Activated naive CD4-positive, alpha-beta T cell treated with anti-CD3 and anti-CD28 coated beads, Interleukin-2, amount 50 U/mL, for 16 hours (primary cell): Measurements from ENCODE around the gene AP2B1.
"Not testable (repeated sequence)": the region's sequence is repeated elsewhere in the genome, so short reads cannot be mapped to it uniquely, and the experiment has no call there.

Experiments used
- DNase-seq: peaks from one replicate; pipeline ENCODE4 v3.0.0-alpha.2; 2020

Gene AP2B1

DNA sequence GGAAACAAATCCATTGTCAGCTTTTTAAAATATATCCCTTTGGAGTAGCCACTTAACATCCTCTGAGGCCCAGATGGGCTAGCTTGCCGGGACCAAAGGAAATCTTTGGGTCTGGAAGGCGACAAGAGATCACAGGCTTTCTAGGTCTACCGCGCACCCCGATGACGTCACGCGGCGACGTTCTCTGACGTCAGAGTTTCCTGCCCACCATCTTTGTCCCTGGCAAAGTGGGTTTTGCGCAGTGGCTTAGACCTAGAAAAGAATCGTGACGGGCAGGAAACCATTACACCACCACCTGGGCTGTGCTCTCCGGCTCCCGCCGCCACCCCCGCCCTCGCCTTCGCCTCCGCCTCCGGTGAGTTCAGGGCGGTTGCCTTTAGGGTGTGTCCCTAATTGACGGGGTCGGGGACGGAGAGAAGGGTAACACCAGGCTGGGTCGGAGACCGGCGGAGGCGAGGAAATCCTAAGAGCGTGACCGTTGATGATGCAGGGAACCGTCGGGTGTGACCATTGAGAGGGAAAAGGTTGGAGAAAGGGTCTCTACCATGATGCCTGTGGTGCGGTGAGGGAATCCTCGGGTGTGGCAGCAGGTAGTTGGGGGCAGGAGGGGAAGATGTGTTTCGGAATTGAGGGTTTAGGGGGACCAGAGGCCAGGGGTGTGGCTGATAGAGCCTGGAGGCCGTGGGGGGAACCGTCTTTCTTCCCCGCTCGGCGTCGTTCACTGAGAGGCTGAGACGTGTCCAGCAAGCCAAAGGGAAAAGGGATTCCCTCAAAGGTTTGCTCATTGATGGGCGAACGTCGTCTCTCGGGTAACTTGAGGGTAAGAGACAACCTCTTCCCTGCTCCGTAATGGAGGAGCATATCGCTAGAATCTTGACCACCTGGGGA, at the start of gene AP2B1:
AP2B1 (plus strand) TSS at position 249 of the 888 bp plus-strand sequence. CDS start 6,709 bp downstream, outside the sequence.
- peak; percentile 91 for DNase-seq

DNA sequence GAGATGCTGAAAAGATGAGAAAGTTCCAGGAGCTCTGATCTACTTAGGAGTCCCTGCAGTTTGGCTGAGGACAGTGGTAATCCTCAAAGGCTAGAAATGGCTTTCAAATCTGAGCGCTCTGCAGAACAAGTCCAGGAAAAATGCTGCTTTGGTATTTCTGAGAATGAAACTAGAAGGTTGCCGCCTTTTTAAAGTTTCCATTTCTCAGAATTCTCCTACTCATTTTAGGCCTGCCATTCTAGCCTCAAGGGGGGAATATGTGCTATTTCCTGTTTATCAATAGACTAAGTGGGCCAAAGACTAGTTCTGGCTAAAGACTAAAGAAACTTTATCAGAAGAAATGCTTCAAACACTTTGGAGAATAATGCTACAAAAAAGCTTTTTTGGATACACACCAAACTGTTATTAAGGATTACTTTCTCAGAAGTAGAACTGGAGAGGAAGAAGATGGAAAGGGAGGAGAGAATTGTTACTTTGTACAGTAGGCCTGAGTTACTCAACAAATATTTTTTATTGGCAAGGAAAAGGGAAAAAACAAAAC, 49.5 kb upstream of the AP2B1 start, which contains the start of gene SLFN12L:
SLFN12L (minus strand) TSS at position 78 of the 541 bp plus-strand sequence. CDS start 15,314 bp downstream, outside the sequence.
- no peak for DNase-seq

DNA sequence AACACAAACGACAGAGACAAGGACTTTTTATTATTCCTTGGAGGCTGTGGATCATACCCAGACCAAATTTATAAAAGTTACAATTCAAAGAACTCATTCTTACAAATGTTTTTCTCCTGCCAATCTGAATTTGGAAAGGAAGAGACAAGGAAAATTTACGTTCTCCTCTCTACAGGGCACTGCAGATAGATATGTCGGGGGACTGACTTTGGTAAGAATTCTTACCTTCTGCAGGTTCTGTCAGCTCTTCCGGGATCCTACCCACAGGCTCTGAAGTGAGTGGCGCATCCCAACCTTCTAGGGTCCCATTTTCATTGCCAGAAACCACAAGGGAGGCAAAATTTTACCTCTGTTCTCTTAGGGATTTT, 47.5 kb upstream of the AP2B1 start:
- DNase-seq: no peak

DNA sequence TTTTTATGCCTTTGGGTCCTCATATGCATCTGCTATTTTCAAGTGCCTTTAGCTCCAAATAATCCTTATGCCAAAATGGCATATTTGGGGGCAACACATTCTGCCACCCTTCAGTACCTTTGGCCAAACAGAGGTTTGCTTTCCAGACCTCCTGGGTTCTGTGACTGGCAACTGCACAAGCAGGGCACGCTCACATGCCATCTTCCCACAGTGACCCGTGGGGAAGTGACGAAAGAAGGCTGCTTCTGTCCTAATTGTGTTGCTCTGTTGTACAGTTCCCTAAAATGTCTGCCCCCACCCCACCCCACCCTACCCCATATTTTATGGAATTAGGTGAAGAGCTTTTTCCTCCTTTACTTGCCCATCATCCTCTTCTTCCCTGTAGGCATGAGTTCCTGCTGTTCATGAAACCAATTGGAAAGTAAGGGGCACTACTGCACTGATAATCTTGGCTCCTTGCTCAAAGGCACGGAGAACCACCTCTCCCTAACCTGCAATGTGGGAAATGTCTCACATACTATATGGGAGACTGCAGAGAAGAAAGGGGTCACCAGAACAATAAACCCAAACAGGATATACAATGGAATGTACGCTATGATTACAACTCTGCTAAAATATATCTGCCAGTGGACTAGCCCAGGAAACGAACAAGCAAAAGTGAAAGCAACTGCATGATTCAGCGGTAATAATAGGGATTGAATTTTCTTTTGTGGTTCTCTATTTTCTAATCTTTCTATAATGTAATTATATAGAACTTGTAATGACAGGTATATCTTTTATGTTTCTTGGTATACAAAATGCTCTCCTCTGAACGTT, 46.3 kb upstream of the AP2B1 start:
- no peak for DNase-seq

DNA sequence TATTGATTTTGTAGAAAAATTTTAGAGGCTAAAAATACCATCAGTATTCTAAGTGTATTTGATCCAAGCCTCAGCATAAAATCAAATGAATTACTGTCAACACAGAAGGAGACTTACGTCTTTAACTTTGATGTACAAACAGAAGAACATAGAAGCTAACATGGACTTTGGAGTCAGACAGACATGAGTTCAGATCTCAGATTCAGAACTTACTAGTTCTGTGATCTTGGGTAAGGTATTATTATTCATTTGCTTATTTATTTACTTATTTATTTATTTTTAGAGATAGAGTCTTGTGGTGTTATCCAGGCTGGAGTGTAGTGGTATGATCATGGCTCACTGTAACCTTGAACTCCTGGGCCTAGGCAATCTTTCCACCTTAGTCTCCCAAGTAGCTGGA, 45.7 kb upstream of the AP2B1 start:
- no peak for DNase-seq

DNA sequence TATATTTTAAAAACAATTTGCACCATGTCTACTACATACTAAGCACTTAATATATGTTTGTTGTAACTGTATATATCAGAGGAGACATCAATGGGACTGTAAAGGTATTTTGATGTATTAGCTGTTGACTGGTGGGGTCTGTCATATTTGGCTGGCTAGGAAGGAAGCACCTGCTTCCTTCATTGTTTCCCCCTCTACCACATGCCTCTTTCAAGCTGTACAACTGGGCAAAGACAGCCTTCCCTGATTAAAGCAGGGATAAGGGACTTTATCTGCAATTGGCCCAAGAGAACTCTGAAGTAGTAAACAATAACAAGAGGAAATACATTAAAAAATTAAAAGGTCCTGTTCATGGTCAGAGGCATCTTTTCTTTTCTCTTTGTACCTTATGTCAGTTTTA, 44.1 kb upstream of the AP2B1 start:
- no peak for DNase-seq

DNA sequence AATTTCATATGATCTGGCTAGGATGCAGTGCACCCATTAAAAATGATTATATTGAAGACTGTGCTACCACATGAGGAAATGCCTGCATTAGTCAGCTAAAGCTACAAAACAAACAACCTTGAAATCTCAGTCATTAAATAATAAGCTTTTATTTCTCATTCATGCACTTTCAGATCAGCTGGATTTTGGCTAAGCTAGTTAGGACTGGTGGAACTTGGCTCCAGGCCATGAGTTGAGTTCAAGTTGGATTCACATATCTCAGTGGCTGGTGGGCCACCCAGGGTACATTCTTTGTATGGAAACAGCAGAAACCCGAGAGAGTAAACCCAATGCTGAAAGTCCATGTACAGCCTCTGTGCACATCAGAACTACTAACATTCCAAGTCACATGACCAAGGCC, 43.3 kb upstream of the AP2B1 start:
- no peak for DNase-seq

DNA sequence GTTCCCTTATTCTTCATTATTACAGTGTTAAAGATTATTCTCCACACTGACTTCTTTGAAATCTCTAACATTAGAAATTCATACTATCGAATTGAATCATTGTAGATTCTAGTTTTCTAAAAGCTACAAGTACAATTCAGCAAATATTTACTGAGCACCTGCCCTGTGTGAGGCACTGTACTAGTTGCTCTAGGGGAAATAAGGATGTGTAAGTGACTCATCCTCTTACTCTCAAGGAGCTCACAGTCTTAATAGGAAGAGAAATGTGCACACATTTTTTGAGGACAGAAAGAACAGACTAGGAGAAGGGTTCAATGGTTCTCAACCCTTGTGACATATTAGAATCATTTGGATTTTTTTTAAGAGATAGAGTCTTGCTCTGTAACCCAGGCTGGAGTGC, 42.0 kb upstream of the AP2B1 start:
- no peak for DNase-seq

DNA sequence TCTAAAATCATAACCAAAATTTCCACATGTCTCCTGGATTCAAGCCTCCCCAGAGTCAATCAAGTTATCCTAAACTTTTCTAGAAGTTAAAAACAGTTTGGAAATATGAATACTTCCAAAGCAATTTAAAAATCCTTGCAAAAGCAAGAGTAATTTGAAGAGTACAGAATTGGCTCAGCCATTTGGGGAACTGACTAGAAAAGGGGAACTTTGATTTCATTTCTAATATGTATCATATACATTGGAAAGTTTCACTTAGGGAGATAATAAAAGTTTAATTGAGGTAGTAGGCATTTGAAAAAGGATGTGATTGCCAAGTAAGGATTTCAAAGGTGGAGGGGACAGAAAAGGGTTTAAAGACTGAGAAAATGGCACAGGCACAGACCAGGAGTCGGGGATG, 40.6 kb upstream of the AP2B1 start:
- no peak for DNase-seq

DNA sequence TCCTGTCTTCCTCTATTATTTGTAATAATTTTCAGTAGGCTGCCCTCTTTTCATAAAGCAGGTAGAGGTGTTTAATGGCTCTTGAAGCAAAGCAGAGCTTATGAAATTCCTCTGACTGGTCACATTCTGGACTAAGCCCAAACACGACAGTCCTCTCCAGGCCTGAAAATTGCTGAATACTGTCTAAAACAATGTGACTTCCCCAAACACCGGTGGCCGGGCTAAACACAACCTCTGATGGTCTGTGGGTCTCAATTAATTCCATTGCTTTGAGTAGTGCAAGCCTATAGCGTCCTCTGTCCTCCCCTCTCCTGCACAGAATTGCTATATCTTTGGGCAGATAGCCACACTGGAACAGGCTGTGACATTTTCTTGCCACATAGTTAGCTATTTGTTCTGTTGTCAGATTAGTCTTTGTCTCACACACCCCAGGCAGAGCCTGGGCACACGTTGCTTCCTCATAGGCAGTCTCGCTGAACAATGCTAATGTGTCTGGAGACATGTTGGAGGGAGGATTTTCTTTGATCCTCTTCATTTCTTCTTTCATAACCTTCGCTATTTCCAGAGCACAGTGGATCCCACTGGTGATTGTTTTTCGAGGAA, 38.8 kb upstream of the AP2B1 start:
- DNase-seq: no peak

DNA sequence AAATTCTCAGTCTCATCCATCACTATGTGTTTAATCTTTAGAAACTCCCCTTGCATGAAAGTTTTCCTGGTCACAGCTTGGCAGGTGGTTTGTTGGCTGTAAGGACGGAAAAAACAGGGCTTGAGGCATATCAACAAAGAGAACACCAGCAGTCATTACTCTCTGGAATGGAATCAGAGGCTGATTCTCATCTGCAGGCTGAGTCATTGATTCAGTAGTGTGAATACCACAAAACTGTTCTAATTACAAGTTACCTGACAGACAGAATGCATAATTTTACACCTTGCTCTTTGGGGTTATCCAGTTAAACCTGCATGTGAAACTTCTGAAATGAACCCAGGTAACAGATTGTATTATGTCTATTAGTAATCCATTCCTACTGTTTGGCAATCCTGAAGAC, 38.1 kb upstream of the AP2B1 start:
- DNase-seq: no peak

DNA sequence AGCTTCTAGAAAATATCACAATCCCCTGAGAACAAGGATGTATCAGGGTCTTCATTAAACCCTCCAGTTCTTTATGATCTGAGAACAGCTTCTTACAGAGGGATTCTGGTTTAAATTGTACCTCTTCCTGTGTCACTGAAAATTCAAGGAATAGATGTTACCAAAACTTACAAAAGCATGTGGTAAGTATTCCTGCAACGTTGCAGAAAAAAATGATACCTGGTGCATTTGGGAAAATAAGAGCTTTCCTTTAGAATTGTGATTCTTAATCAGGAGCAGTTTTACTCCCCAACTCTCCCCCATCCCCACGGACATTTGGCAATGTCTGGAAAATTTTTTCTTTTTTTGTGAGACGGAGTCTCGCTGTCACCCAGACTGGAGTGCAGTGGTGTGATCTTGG, 33.8 kb upstream of the AP2B1 start:
- DNase-seq: no peak

DNA sequence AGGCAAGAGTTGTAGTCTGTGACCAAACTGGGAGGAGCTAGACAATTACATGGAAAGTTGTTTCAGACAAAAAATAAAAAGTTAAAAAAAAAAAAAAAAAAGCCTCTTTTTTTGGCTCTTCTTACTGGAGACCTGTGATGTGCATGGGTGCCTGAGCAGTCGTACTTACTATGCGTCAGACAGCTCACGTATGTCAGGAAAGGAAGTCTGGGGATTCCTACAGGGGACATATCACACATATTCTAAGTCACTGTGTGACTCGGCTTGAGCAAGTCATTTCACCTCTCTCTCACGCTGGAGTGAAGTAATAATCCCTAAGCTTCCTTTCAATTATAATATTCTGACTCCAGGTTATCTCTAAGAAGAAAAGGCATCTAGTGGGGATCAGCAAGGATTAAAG, 32.5 kb upstream of the AP2B1 start:
- DNase-seq: no peak

DNA sequence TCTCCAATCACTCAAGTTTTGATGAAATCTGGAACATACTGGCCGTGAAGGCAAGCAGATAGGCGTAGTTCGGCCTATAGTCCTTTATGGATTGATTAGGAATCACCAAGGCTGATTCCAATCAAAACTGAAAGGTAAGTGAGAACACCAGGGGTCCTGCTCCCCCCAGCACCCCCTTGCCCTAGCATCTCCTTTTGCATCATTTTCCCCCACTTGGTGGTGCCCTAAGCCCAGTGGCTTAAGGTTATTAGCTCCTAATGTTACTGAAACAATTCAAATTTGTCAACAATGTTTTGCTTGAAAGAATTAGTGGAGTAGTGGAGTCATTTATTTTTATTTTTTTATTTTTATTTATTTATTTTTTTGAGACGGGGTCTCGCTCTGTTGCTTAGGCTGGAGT, 31.4 kb upstream of the AP2B1 start:
- no peak for DNase-seq

DNA sequence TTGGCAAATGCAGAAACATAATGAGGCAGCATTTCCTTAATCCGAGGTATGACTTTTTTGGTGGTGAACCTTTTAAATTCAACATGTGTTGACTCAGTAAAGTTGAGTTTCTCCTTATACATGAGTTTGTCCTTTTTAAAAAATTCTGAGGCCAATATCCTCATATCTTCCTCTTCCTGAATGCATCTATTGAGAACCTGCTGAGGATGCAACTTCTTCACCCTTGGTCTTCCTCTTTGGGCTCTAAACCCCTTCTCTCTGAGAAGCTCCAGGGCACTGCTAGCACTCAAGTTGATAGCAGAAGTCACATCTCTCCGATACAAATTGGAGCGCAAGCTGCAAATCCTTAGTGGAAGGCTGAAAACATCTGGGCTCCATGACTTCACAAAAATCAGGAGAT, 29.8 kb upstream of the AP2B1 start:
- DNase-seq: no peak

DNA sequence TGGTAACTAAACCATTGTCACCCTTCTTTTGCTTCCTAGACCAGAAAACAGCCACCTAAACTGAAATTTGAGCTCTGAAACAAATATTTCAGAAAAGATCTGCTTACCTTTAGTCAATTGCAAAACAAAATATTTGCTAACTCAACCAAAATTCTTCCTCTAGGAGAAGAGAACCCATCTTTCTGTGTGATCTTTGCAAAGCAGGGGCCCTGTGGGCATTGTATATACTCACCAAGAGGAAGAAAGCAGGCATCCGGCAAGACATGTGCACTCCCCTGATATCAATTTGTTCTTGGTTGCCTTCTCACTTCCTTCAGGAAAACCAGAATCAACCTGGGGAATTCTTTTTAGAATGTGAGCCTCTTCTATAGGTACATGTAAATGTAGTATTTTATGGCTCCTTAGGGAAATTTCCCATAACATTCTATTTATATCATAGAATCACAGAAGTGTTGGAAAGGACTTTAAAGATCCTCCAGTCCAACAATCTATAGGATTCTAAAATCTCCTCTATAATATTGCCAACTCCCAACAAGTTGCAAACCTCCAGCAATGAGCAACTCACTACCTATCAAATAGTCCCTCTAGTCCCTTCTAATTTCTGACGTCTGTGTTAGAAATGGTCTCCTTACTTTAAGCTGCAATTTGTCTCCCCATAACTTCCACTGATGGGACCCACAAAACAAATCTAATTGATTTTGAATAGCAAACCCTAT, 27.5 kb upstream of the AP2B1 start:
- DNase-seq: no peak

DNA sequence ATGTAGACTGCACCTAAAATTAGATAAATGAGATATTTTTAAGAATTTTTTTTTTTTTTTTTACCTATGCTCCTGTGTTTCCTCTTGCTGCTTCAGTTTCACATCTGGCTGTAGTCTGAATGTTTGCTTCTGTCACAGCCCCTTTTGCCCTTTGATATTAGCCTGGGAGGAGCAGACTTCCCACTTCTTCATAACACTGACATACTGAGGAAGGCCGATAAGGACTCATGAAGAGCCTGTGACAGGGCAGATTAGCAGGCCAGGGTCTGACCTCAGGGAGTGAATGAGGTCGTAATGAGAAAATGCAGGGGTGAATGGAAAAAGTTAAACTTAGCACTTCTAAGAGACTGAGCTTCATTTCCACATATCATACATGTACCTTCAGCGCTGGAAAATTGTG, 26.4 kb upstream of the AP2B1 start, which contains the start of gene SLFN14:
SLFN14 (minus strand) TSS at position 117 of the 400 bp plus-strand sequence. CDS start 2,757 bp downstream, outside the sequence.
- no peak for DNase-seq

DNA sequence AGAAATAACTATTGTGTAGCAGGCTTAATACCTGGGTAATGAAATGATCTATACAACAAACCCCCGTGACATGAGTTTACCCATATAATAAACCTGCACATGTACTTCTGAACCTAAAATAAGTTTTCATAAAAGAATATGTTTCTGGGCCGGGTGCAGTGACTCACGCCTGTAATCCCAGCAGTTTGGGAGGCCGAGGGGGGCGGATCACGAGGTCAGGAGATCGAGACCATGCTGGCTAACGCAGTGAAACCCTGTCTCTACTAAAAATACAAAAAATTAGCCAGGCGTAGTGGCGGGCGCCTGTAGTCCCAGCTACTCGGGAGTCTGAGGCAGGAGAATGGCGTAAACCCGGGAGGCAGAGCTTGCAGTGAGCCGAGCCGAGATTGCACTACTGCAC, 23.9 kb upstream of the AP2B1 start:
- DNase-seq: not testable (repeated sequence)

DNA sequence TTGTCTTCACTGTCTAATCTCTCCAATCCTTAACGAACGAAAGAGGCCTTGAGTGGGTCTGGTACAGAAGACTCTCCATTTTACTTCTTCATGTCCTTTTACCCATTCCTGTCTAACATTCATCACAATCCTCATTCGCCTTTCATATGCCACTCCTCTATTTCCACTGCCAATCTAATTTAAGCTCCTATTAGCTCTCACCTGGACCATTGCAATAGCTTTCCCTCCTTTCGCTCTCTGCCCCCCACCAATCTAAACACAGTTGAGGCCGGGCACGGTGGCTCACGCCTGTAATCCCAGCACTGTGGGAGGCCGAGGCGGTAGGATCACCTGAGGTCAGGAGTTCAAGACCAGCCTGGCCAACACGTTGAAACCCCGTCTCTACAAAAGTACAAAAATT, 20.2 kb upstream of the AP2B1 start:
- no peak for DNase-seq

DNA sequence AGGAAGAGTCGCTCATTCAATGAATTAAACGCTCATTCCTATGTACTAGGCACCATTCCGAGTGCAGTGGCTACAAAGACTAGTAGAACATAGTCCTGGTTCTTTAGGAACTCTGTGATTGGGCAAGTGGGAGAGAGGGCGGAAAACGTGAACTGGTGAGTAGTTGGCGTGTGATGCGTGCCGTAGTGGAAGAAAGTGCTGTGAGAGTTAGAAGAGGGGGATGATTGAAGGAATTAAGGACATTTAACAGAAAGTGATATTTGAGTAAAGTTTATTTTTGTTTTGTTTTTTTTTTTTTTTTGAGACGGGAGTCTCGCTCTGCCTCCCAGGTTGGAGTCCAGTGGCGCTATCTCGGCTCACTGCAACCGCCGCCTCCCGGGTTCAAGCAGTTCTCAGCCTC, 18.6 kb upstream of the AP2B1 start:
- peak; percentile 59 for DNase-seq

DNA sequence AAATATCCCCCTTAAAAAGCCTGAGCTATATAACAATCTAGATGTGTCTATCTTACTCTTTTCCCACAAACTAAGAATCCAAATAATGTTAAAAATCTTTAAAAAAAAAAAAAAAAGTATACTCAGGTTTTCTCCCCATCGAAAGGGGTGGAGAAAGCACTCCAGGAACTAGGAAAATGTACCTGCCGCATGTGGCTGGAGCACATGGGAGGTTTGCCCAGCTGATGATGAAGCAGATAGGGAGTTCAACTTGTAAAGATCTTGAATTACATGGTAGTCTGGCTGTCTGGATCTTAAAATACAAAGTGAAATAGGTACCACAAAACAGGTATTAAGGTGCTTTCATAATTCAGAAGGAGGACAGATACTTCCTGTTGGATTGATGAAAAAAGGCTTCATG, 17.7 kb upstream of the AP2B1 start:
- DNase-seq: no peak

DNA sequence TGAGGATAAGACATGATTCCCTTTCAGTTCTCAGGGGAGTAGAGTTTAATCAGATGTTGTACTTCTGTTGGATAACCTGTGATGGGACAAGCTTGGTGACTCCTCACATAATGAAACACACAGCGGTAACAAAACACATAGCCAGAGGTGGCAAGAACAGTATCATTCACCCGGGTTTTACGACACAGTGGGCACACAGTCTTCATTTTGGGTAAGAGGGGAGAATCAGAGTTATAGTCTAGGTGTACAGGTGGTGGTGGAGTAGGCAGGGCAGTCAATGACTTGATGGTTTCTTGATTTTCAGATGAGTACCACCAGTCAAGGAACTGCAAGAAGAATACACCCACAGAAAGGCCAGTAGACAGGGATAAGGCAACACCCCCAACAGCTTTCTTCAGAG, 11.4 kb upstream of the AP2B1 start:
- DNase-seq: no peak

DNA sequence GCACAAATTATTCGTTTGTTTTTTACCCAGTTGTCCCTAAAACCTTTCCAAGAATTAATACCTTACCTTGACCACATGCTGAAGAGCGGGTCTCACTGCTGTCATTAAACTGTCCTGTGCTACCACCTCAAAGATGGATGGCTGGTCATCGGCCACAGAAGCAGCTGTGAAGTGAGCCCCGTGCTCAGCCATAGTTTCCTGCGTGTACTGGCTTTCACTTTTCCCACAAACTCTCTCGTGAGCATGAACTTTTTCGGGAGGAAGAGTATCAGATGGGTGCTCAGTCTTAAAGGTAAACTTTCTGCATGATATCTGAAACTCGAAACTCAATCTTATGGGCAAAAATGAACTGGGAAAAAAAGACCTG, 9.3 kb upstream of the AP2B1 start:
- no peak for DNase-seq
